GM23338 (cell line): ENCODE measurements around the gene STEAP1B. TPM values are rescaled to one million over a fixed set of nuclear protein-coding genes. Genes with fewer than 3 reads are reported as not detected.

Source experiments
- ATAC-seq: fragments of 200-7000 bp; cut with Tn5 transposase; 3 replicates; pipeline ENCODE4 v1.9.1; 2020
- DNase-seq: peaks from one replicate; pipeline ENCODE4 v3.0.0-alpha.2; 2015; ENCODE audit warnings: low spot score
- H2AFZ ChIP-seq: fragments of 200-600 bp; sonication (generic); 2 replicates; pipeline ENCODE4 v1.8.0; 2016; ENCODE audit warnings: antibody characterized with exemption, mild to moderate bottlenecking, moderate library complexity
- H3F3A ChIP-seq: fragments of 200-600 bp; sonication (generic); replicated peaks from 2 replicates; pipeline ENCODE4 v1.8.0; 2017; ENCODE audit warnings: antibody characterized with exemption, mixed run types, low read depth
- H3K27ac ChIP-seq: fragments of 200-600 bp; sonication (generic); 2 replicates; pipeline ENCODE4 v1.6.1; 2016; ENCODE audit warnings: low read depth
- H3K27me3 ChIP-seq: fragments of 200-600 bp; sonication (generic); 2 replicates; pipeline ENCODE4 v1.8.0; 2016; ENCODE audit warnings: mild to moderate bottlenecking, mixed run types, moderate library complexity; ENCODE audit not compliant: insufficient read depth
- H3K36me3 ChIP-seq: fragments of 200-600 bp; sonication (generic); 2 replicates; pipeline ENCODE4 v1.8.0; 2016; ENCODE audit warnings: mild to moderate bottlenecking; ENCODE audit not compliant: insufficient read depth
- H3K4me1 ChIP-seq: fragments of 200-600 bp; sonication (generic); 2 replicates; pipeline ENCODE4 v1.8.0; 2016; ENCODE audit warnings: mild to moderate bottlenecking, moderate library complexity; ENCODE audit not compliant: insufficient read depth
- H3K4me2 ChIP-seq: fragments of 200-600 bp; sonication (generic); 2 replicates; pipeline ENCODE4 v1.7.1; 2017; ENCODE audit warnings: mixed run types
- H3K4me3 ChIP-seq: fragments of 200-600 bp; sonication (generic); 2 replicates; pipeline ENCODE4 v1.6.1; 2016; ENCODE audit warnings: mixed run types
- H3K79me2 ChIP-seq: fragments of 200-600 bp; sonication (generic); replicated peaks from 2 replicates; pipeline ENCODE4 v1.8.0; 2017; ENCODE audit warnings: mild to moderate bottlenecking; ENCODE audit not compliant: insufficient read depth
- H3K9me2 ChIP-seq: fragments of 200-600 bp; sonication (generic); 2 replicates; pipeline ENCODE4 v1.8.0; 2017; ENCODE audit not compliant: insufficient read depth
- H4K20me1 ChIP-seq: fragments of 200-600 bp; sonication (generic); replicated peaks from 2 replicates; pipeline ENCODE4 v1.8.0; 2017; ENCODE audit warnings: mild to moderate bottlenecking; ENCODE audit not compliant: insufficient read depth
- H3K27ac Mint-ChIP-seq: 2 replicates; pipeline ENCODE4 v1.8.0; 2020; ENCODE audit warnings: inconsistent platforms, mild to moderate bottlenecking, moderate library complexity, mixed read lengths
- H3K27me3 Mint-ChIP-seq: 3 replicates; pipeline ENCODE4 v1.8.0; 2022; ENCODE audit warnings: low read depth, mild to moderate bottlenecking, moderate library complexity, mixed read lengths, inconsistent platforms; ENCODE audit not compliant: insufficient read depth, poor library complexity
- H3K36me3 Mint-ChIP-seq: 3 replicates; pipeline ENCODE4 v1.8.0; 2021; ENCODE audit warnings: low read depth, mild to moderate bottlenecking, inconsistent platforms, moderate library complexity, mixed read lengths
- H3K4me1 Mint-ChIP-seq: 3 replicates; pipeline ENCODE4 v1.8.0; 2020; ENCODE audit warnings: mild to moderate bottlenecking, inconsistent platforms, mixed read lengths
- H3K4me3 Mint-ChIP-seq: 3 replicates; pipeline ENCODE4 v1.8.0; 2021; ENCODE audit warnings: moderate library complexity, mild to moderate bottlenecking, inconsistent platforms, mixed read lengths
- H3K9me3 Mint-ChIP-seq: 3 replicates; pipeline ENCODE4 v1.8.0; 2020; ENCODE audit warnings: moderate library complexity, mild to moderate bottlenecking, inconsistent platforms, mixed read lengths
- CTCF ChIP-seq, 2 experiments: fragments of 200-600 bp in 1 of 2; sonication (generic) in 1 of 2; conservative IDR thresholded peaks; 2 replicates each; pipeline versions ENCODE4 v1.5.1 to v1.6.1; 2016 to 2017; ENCODE audit warnings: antibody characterized with exemption in 2 of 2, low read depth in 2 of 2, mild to moderate bottlenecking in 2 of 2, moderate library complexity in 1 of 2
- EZH2 ChIP-seq: fragments of 200-600 bp; sonication (generic); IDR thresholded peaks from one replicate; pipeline ENCODE4 v1.8.0; 2017; ENCODE audit warnings: antibody characterized with exemption, mild to moderate bottlenecking, low read depth; ENCODE audit not compliant: unreplicated experiment
- EZH2phosphoT487 ChIP-seq: fragments of 200-600 bp; sonication (generic); IDR thresholded peaks from one replicate; pipeline ENCODE4 v1.8.1; 2018; ENCODE audit warnings: antibody characterized with exemption; ENCODE audit not compliant: unreplicated experiment
- JUNB ChIP-seq: IDR thresholded peaks from one replicate; pipeline ENCODE4 v1.6.1; 2016; ENCODE audit warnings: antibody characterized with exemption; ENCODE audit not compliant: unreplicated experiment
- NANOG ChIP-seq: IDR thresholded peaks from 2 replicates; pipeline ENCODE4 v1.6.1; 2016; ENCODE audit warnings: antibody characterized with exemption, borderline replicate concordance
- STAT1 ChIP-seq: IDR thresholded peaks from one replicate; pipeline ENCODE4 v1.6.1; 2016; ENCODE audit warnings: antibody characterized with exemption; ENCODE audit not compliant: unreplicated experiment
- ZNF114 ChIP-seq: fragments of 250-450 bp; sonication (Bioruptor Pico); IDR thresholded peaks from 2 replicates; pipeline ENCODE4 v1.5.0; 2020; ENCODE audit warnings: mild to moderate bottlenecking, moderate library complexity
- ZNF331 ChIP-seq: fragments of 250-450 bp; sonication (Bioruptor Pico); IDR thresholded peaks from 2 replicates; pipeline ENCODE4 v1.5.0; 2020; ENCODE audit warnings: low read depth, mild to moderate bottlenecking, moderate library complexity
- polyA plus RNA-seq: library from polyadenylated mRNA; unstranded; fragments of >200 nt; fragmentation: Nextera tagmentation; extraction: Ambion mirVana; gene quantifications from 2 replicates; pipeline ENCODE4 v1.2.1, GENCODE V29; 2016
- total RNA-seq: library from RNA; depleted of rRNA; stranded (reverse); fragments of >200 nt; shearing (Covaris generic); gene quantifications from 2 replicates; pipeline ENCODE4 v1.2.3, GENCODE V29; 2014
- TF ChIP-seq, protein P1 (sequence below): fragments of 250-450 bp; sonication (Bioruptor Pico); IDR thresholded peaks from 2 replicates; pipeline ENCODE4 v1.5.0; 2020; ENCODE audit warnings: mild to moderate bottlenecking, moderate library complexity
- TF ChIP-seq, protein P2 (sequence below): IDR thresholded peaks from 2 replicates; pipeline ENCODE4 v1.6.1; 2016; ENCODE audit warnings: antibody characterized with exemption

Gene STEAP1B
- total and polyA plus RNA-seq, 2 experiments from 2014 or later, result 4.9 to 16.5 TPM

DNA sequence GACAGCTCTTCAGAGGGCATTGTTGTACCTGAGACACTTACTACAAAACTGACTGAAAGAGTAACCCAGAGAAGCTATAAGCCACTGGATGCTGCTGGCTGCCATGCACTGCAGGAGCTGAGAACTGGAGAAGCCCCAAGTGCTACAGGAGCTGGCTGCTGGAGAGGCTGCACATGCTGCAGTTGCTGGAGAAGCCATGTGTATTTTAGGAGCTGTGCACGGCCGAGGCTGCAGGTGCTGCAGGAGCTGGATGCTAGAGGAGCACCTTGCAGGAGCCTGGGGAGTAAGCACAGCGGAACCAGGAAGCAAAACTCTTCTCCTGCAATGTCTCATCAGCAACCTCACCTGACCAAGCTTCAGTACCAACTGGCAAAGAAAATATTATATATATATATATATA, 45.5 kb downstream of the STEAP1B start (continued):
- TF ChIP-seq, protein P1, sequence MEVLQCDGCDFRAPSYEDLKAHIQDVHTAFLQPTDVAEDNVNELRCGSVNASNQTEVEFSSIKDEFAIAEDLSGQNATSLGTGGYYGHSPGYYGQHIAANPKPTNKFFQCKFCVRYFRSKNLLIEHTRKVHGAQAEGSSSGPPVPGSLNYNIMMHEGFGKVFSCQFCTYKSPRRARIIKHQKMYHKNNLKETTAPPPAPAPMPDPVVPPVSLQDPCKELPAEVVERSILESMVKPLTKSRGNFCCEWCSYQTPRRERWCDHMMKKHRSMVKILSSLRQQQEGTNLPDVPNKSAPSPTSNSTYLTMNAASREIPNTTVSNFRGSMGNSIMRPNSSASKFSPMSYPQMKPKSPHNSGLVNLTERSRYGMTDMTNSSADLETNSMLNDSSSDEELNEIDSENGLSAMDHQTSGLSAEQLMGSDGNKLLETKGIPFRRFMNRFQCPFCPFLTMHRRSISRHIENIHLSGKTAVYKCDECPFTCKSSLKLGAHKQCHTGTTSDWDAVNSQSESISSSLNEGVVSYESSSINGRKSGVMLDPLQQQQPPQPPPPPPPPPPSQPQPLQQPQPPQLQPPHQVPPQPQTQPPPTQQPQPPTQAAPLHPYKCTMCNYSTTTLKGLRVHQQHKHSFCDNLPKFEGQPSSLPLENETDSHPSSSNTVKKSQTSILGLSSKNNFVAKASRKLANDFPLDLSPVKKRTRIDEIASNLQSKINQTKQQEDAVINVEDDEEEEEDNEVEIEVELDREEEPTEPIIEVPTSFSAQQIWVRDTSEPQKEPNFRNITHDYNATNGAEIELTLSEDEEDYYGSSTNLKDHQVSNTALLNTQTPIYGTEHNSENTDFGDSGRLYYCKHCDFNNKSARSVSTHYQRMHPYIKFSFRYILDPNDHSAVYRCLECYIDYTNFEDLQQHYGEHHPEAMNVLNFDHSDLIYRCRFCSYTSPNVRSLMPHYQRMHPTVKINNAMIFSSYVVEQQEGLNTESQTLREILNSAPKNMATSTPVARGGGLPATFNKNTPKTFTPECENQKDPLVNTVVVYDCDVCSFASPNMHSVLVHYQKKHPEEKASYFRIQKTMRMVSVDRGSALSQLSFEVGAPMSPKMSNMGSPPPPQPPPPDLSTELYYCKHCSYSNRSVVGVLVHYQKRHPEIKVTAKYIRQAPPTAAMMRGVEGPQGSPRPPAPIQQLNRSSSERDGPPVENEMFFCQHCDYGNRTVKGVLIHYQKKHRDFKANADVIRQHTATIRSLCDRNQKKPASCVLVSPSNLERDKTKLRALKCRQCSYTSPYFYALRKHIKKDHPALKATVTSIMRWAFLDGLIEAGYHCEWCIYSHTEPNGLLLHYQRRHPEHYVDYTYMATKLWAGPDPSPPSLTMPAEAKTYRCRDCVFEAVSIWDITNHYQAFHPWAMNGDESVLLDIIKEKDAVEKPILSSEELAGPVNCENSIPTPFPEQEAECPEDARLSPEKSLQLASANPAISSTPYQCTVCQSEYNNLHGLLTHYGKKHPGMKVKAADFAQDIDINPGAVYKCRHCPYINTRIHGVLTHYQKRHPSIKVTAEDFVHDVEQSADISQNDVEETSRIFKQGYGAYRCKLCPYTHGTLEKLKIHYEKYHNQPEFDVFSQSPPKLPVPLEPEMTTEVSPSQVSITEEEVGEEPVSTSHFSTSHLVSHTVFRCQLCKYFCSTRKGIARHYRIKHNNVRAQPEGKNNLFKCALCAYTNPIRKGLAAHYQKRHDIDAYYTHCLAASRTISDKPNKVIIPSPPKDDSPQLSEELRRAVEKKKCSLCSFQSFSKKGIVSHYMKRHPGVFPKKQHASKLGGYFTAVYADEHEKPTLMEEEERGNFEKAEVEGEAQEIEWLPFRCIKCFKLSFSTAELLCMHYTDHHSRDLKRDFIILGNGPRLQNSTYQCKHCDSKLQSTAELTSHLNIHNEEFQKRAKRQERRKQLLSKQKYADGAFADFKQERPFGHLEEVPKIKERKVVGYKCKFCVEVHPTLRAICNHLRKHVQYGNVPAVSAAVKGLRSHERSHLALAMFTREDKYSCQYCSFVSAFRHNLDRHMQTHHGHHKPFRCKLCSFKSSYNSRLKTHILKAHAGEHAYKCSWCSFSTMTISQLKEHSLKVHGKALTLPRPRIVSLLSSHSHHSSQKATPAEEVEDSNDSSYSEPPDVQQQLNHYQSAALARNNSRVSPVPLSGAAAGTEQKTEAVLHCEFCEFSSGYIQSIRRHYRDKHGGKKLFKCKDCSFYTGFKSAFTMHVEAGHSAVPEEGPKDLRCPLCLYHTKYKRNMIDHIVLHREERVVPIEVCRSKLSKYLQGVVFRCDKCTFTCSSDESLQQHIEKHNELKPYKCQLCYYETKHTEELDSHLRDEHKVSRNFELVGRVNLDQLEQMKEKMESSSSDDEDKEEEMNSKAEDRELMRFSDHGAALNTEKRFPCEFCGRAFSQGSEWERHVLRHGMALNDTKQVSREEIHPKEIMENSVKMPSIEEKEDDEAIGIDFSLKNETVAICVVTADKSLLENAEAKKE (CRISPR knock-in tag), result no peak
- TF ChIP-seq ZNF114 (CRISPR knock-in tag), result no peak
- TF ChIP-seq ZNF331, result no peak
- no peak for TF ChIP-seq EZH2
- no peak for TF ChIP-seq STAT1

GRCh38 chr7:22452960-22453558, 46.9 kb downstream of the STEAP1B start:
- no peaks in the 10 kb centered on the region for H3K4me1 ChIP-seq
- H4K20me1 ChIP-seq, result no peaks in the 10 kb centered on the region
- no peak for ATAC-seq
- H3K27me3 Mint-ChIP-seq, result no peaks in the 10 kb centered on the region
- no peaks in the 10 kb centered on the region for H3F3A ChIP-seq
- no peak for DNase-seq
- no peak overlapping the region for H3K4me3 ChIP-seq
- no peak overlapping the region for H3K4me2 ChIP-seq
- peak overlapping the region; percentile 7; the same call in 1 of the 2 replicates for H2AFZ ChIP-seq
- H3K27ac Mint-ChIP-seq, result no peak overlapping the region
- no peaks in the 10 kb centered on the region for H3K36me3 ChIP-seq
- no peak overlapping the region for H3K27ac ChIP-seq
- no peaks in the 10 kb centered on the region for H3K27me3 ChIP-seq
- H3K4me1 Mint-ChIP-seq, result peaks cover 15% of the 10 kb centered on the region
- no peaks in the 10 kb centered on the region for H3K36me3 Mint-ChIP-seq
- no peaks in the 10 kb centered on the region for H3K79me2 ChIP-seq
- no peaks in the 10 kb centered on the region for H3K9me2 ChIP-seq
- H3K9me3 Mint-ChIP-seq, result no peaks in the 10 kb centered on the region
- H3K4me3 Mint-ChIP-seq, result no peak overlapping the region
- TF ChIP-seq NANOG (no peak), EZH2 (no peak), STAT1 (no peak), JUNB (no peak), CTCF (conservative IDR thresholded peaks at IDR 0.05; ENCODE audit: low read depth in 2 of 2) (no peak), ZNF331 (no peak), EZH2phosphoT487 (no peak)
- TF ChIP-seq, protein P2, sequence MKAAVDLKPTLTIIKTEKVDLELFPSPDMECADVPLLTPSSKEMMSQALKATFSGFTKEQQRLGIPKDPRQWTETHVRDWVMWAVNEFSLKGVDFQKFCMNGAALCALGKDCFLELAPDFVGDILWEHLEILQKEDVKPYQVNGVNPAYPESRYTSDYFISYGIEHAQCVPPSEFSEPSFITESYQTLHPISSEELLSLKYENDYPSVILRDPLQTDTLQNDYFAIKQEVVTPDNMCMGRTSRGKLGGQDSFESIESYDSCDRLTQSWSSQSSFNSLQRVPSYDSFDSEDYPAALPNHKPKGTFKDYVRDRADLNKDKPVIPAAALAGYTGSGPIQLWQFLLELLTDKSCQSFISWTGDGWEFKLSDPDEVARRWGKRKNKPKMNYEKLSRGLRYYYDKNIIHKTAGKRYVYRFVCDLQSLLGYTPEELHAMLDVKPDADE, result no peak
